ENCODE results near the gene GLDN.

Gene GLDN

DNA sequence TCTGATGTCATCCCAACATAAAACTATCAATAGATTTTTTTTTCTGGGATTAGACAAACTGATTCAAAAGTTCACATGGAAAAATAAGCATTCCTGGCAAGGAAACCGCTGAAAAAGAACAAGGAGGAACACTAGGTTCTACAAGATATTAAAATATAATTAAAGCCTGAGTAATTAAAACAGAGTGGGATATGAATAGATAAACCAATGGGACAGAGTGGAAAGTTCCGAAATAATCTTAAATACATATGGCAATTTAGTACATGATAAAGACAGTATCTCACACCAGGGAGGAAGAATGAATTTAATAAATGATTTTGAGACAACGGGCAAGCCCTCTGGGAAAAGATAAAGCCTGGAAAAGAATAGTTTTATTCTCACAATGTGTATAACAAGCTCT, 4.7 kb downstream of the GLDN start (continued):
- TF ChIP-seq, protein P1, sequence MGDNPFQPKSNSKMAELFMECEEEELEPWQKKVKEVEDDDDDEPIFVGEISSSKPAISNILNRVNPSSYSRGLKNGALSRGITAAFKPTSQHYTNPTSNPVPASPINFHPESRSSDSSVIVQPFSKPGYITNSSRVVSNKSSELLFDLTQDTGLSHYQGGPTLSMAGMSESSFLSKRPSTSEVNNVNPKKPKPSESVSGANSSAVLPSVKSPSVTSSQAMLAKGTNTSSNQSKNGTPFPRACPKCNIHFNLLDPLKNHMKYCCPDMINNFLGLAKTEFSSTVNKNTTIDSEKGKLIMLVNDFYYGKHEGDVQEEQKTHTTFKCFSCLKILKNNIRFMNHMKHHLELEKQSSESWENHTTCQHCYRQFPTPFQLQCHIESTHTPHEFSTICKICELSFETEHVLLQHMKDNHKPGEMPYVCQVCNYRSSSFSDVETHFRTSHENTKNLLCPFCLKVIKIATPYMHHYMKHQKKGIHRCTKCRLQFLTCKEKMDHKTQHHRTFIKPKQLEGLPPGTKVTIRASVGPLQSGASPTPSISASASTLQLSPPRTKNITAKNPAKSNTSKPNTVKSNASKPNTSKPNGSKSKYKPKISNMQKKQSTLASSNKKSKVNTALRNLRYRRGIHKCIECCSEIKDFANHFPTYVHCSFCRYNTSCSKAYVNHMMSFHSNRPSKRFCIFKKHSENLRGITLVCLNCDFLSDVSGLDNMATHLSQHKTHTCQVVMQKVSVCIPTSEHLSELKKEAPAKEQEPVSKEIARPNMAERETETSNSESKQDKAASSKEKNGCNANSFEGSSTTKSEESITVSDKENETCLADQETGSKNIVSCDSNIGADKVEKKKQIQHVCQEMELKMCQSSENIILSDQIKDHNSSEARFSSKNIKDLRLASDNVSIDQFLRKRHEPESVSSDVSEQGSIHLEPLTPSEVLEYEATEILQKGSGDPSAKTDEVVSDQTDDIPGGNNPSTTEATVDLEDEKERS (tag by site-specific recombination; IDR thresholded peaks at IDR 0.05) = no peak
- TF ChIP-seq, protein P2, sequence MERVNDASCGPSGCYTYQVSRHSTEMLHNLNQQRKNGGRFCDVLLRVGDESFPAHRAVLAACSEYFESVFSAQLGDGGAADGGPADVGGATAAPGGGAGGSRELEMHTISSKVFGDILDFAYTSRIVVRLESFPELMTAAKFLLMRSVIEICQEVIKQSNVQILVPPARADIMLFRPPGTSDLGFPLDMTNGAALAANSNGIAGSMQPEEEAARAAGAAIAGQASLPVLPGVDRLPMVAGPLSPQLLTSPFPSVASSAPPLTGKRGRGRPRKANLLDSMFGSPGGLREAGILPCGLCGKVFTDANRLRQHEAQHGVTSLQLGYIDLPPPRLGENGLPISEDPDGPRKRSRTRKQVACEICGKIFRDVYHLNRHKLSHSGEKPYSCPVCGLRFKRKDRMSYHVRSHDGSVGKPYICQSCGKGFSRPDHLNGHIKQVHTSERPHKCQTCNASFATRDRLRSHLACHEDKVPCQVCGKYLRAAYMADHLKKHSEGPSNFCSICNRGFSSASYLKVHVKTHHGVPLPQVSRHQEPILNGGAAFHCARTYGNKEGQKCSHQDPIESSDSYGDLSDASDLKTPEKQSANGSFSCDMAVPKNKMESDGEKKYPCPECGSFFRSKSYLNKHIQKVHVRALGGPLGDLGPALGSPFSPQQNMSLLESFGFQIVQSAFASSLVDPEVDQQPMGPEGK (tag by site-specific recombination; IDR thresholded peaks at IDR 0.05) = no peak
- TF ChIP-seq, protein P3, sequence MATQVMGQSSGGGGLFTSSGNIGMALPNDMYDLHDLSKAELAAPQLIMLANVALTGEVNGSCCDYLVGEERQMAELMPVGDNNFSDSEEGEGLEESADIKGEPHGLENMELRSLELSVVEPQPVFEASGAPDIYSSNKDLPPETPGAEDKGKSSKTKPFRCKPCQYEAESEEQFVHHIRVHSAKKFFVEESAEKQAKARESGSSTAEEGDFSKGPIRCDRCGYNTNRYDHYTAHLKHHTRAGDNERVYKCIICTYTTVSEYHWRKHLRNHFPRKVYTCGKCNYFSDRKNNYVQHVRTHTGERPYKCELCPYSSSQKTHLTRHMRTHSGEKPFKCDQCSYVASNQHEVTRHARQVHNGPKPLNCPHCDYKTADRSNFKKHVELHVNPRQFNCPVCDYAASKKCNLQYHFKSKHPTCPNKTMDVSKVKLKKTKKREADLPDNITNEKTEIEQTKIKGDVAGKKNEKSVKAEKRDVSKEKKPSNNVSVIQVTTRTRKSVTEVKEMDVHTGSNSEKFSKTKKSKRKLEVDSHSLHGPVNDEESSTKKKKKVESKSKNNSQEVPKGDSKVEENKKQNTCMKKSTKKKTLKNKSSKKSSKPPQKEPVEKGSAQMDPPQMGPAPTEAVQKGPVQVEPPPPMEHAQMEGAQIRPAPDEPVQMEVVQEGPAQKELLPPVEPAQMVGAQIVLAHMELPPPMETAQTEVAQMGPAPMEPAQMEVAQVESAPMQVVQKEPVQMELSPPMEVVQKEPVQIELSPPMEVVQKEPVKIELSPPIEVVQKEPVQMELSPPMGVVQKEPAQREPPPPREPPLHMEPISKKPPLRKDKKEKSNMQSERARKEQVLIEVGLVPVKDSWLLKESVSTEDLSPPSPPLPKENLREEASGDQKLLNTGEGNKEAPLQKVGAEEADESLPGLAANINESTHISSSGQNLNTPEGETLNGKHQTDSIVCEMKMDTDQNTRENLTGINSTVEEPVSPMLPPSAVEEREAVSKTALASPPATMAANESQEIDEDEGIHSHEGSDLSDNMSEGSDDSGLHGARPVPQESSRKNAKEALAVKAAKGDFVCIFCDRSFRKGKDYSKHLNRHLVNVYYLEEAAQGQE (tag by site-specific recombination; IDR thresholded peaks at IDR 0.05) = no peak
- no peak for TF ChIP-seq BCL11A (tag by site-specific recombination; IDR thresholded peaks at IDR 0.05; ENCODE audit: low read depth)
- TF ChIP-seq, protein P4, sequence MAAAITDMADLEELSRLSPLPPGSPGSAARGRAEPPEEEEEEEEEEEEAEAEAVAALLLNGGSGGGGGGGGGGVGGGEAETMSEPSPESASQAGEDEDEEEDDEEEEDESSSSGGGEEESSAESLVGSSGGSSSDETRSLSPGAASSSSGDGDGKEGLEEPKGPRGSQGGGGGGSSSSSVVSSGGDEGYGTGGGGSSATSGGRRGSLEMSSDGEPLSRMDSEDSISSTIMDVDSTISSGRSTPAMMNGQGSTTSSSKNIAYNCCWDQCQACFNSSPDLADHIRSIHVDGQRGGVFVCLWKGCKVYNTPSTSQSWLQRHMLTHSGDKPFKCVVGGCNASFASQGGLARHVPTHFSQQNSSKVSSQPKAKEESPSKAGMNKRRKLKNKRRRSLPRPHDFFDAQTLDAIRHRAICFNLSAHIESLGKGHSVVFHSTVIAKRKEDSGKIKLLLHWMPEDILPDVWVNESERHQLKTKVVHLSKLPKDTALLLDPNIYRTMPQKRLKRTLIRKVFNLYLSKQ (tag by site-specific recombination; IDR thresholded peaks at IDR 0.05; ENCODE audit: borderline replicate concordance) = no peak
- no peak for TF ChIP-seq ZIC2 (tag by site-specific recombination; IDR thresholded peaks at IDR 0.05)

DNA sequence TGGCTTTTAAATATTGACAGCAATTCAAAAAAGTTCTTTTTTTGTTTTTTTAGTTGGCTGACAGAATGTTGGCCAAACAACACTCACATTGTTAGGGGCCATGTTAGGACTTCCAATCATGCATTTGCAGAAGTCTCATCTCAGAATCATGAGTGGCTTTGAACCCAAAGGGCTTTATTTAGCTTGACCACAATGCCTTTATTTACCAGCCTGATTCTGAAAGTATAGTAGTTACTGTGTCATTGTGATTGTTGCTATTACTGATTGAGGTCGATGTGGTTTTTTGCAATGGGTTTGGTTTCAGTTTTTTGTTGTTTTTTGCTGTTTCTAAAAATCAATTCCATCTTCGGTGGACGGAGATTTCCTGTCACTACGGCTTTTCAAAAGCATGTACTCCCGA, 7.2 kb downstream of the GLDN start:
- no peak overlapping the region for H3K27ac ChIP-seq (ENCODE audit: extremely low read depth, low read depth, low read length)
- POLR2A ChIA-PET = no interaction called here
- no peak overlapping the region for H3K4me3 ChIP-seq (ENCODE audit: low read depth, low read length)
- no peak for TF ChIP-seq RBAK (tag by site-specific recombination; IDR thresholded peaks at IDR 0.05)
- CTCF ChIA-PET = interaction anchor here (1.5 kb wide), 1 partner anchor 32 kb away, joined by 3 read pairs; no protein-coding TSS in a partner anchor
- no peaks in the 10 kb centered on the region for H3K36me3 ChIP-seq (ENCODE audit: control insufficient read depth in 2 of 2, insufficient read depth in 1 of 2, low read length in 2 of 2)
- no peaks in the 10 kb centered on the region for H3K4me1 ChIP-seq (ENCODE audit: control insufficient read depth, insufficient read depth, low read length)
- no peaks in the 10 kb centered on the region for H3K9me3 ChIP-seq (ENCODE audit: control insufficient read depth, insufficient read depth, low read depth, low read length)

DNA sequence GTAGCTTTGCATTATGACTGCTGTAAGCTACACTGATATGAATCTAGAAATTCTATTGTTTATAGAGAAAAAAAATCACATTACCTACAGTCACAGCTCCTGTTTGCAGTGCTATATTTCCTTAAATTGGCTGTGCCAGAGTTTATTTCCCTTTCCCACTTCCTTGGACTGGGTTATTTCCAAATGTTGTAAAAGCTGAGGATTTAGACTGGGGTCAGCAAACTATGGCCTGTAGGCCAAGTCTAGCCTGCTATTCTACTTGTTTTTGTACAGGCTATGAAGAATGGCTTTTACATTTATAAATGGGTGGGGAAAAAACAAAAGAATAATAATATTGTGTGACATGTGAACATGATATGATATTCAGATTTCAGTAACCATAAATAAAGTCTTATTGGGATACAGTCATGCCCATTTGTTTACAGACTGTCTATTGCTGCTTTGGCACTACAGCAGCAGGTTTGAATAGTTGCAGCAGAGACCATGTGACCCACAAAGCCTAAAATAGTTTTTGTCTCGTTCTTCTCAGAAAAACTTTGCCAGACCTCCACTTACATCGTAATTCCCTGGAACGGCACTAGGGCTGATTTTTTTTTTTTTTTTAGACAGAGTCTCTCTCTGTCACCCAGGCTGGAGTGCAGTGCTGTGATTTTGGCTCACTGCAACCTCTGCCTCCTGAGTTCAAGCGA, 7.8 kb downstream of the GLDN start:
- CTCF ChIA-PET = interaction anchor here (1.5 kb wide), 1 partner anchor 32 kb away, joined by 3 read pairs; no protein-coding TSS in a partner anchor

More for the DNA sequence above, 7.8 kb downstream of the GLDN start:
- H3K9me3 ChIP-seq (ENCODE audit: control insufficient read depth, insufficient read depth, low read depth, low read length) = no peaks in the 10 kb centered on the region
- POLR2A ChIA-PET = no interaction called here
- H3K4me3 ChIP-seq (ENCODE audit: low read depth, low read length) = no peak overlapping the region
- H3K4me1 ChIP-seq (ENCODE audit: control insufficient read depth, insufficient read depth, low read length) = no peaks in the 10 kb centered on the region
- no peak overlapping the region for H3K27ac ChIP-seq (ENCODE audit: extremely low read depth, low read depth, low read length)
- TF ChIP-seq, protein P5, sequence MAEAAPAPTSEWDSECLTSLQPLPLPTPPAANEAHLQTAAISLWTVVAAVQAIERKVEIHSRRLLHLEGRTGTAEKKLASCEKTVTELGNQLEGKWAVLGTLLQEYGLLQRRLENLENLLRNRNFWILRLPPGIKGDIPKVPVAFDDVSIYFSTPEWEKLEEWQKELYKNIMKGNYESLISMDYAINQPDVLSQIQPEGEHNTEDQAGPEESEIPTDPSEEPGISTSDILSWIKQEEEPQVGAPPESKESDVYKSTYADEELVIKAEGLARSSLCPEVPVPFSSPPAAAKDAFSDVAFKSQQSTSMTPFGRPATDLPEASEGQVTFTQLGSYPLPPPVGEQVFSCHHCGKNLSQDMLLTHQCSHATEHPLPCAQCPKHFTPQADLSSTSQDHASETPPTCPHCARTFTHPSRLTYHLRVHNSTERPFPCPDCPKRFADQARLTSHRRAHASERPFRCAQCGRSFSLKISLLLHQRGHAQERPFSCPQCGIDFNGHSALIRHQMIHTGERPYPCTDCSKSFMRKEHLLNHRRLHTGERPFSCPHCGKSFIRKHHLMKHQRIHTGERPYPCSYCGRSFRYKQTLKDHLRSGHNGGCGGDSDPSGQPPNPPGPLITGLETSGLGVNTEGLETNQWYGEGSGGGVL (tag by site-specific recombination; IDR thresholded peaks at IDR 0.05) = no peak
- TF ChIP-seq ZNF350 (tag by site-specific recombination; IDR thresholded peaks at IDR 0.05) (no peak), ZNF623 (tag by site-specific recombination; IDR thresholded peaks at IDR 0.05) (no peak)
- H3K36me3 ChIP-seq (ENCODE audit: control insufficient read depth in 2 of 2, insufficient read depth in 1 of 2, low read length in 2 of 2) = no peaks in the 10 kb centered on the region
